CD4-positive, alpha-beta T cell treated with Interleukin-21 for 1 hour (primary cell): ENCODE results near the gene PRR7.

ENCODE experiments used
- DNase-seq: peaks from one replicate; pipeline ENCODE4 v3.0.0-alpha.2; 2020

PRR7 gene

GRCh38 chr5:177425196-177425800 is 21.3 kb upstream of the PRR7 start:
- DNase-seq = no peak

GRCh38 chr5:177425801-177426565 is 20.6 kb upstream of the PRR7 start:
- DNase-seq = peak; percentile 100

- DNase-seq = peak; percentile 81
These were observed 19.9 kb upstream of the PRR7 start, which contains the start of gene GRK6 for GRCh38 chr5:177426566-177427210. Gene GRK6 (plus strand): TSS chr5:177426676. CDS start chr5:177426846, 170 bp downstream.

- DNase-seq = no peak
These were observed 19.3 kb upstream of the PRR7 start for GRCh38 chr5:177427211-177427822.

- no peak for DNase-seq
These were observed 18.6 kb upstream of the PRR7 start for GRCh38 chr5:177427919-177428573.

- DNase-seq = no peak
These were observed 17.9 kb upstream of the PRR7 start for GRCh38 chr5:177428574-177429217.

GRCh38 chr5:177429248-177430040 is 17.2 kb upstream of the PRR7 start:
- peak; percentile 90 for DNase-seq

- DNase-seq = no peak
These were observed 16.3 kb upstream of the PRR7 start for GRCh38 chr5:177430140-177430951.

GRCh38 chr5:177430972-177431316 is 15.7 kb upstream of the PRR7 start:
- no peak for DNase-seq

GRCh38 chr5:177431317-177432142 is 15.1 kb upstream of the PRR7 start:
- DNase-seq = peak; percentile 84

GRCh38 chr5:177432143-177432838 is 14.3 kb upstream of the PRR7 start:
- no peak for DNase-seq

GRCh38 chr5:177432839-177433657 is 13.6 kb upstream of the PRR7 start:
- no peak for DNase-seq

GRCh38 chr5:177433658-177434217 is 12.9 kb upstream of the PRR7 start:
- no peak for DNase-seq

- DNase-seq = peak; percentile 58
These were observed 12.2 kb upstream of the PRR7 start for GRCh38 chr5:177434437-177434836.

GRCh38 chr5:177434942-177435738 is 11.5 kb upstream of the PRR7 start:
- DNase-seq = no peak

GRCh38 chr5:177435847-177436536 is 10.6 kb upstream of the PRR7 start:
- DNase-seq = no peak
